T-helper 2 cell (primary cell): ENCODE data around the gene ZNF366.
"Not testable (repeated sequence)": the region's sequence is repeated elsewhere in the genome, so short reads cannot be mapped to it uniquely, and the experiment has no call there.

ENCODE experiments used
- DNase-seq, 5 experiments: peaks; one replicate each; pipeline versions ENCODE4 v3.0.0 to v3.0.0-alpha.2; 2012 to 2022

ZNF366 gene

DNA sequence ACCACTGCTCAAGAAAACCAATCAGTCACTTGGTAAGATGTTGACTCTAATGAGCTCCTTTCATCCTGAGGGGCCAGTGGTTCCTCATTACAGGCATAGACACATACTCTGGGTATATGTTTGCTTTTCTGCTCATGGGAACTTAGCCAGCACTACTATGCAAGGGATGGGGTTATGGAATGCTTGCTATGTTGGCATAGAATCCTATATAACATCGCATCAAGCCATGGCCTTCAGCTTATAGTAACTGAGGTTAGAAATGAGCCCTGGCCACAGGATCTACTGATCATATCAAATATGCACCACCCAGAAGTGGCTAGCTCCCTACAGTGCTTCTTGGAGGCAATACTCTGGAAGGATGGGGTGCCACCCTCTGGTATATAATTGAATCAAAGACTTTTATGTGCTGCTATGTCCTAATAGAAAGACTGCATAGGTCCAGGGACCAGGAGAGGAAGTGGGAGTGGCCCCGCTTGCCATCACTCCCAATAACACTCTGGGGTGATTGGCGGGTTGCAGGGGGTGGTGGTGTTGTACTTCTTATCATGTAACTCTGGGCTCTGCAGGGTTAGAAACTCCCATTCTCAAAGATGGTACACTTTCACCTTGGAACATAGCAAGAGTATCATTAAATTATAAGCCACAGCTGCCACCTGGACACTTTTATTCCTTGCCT lies 70.3 kb downstream of the ZNF366 start:
- no peak for DNase-seq

DNA sequence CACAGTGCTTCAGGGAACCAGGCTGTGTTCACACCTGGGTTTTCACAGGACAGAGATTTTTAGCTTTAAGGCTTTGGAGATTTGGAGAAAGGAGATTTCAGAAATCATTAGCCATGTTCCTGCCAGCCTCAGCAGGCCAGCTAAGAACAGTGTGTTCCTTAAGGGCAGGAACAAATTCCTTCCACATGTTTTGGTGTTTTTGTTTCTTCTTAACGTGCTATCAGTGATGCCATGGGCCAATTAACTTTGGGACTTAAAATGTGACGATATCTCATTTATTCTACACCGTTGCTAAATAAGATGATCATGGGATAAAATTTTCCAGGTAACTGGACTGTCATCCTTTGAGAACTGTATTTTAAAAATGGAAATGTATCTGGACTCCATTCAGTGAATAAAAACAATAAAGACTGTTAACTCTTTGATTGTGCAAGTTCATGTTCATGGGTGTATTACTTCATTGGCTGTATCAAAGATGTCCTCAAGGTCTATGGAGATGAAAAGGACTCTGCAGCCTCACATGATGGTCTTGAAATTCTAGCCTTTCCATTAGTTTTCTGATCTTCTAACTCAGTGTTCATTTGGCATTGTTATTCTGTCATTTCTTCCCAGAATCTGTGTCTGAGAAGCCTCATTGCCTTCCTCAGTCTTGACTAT lies 72.3 kb downstream of the ZNF366 start:
- no peak for DNase-seq

DNA sequence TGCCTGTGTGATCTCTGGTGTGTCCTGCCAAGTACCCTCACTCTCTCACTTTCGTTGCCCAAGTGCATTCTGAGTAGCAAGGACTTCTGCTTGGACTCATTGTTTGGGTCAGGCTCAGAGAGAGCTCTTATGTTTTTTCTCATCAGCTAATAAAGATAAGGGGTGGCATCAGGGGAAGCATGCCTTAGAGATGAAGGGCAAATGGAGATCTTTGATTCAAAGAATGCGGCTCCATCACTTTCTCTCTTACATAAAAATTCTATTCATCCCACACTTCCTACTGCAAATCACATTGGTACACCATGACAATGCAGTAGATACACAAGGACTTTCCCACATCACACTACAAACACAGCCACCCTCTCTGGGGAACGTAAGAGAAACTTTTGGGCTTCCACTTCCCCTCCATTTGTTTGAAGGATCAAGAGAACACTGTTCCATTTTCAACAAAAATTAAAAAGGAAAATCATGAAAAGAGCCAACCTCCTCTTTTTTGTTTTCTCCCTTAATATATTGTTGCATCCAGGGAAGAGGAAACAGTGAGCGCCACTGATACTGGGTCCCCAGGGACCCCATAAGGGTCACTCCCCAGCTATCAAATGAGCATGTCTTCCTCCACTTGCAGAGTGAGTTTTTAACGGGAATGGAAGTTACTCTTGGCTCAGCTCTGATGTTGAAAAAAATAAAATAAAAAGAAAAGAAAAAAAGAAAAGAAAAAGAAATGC lies 73.0 kb downstream of the ZNF366 start:
- no peak for DNase-seq

DNA sequence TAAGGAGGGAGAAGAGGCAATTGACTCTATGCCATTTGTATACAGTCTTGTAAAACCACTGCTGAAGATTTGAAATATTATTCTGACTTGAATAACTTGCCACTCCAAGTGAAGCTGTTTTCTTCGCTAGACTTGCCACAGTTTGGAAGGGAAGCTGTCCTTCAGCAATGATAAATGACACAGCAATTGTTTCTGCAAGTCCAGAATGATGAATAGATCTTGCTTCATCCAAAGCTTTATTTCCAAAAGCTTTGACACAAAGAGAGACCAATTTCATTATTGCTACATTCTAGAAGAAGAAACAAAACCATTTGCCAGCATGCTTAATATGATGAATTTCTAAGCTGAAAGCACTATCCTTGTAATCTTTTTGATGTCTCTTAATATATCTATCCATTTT lies 73.7 kb downstream of the ZNF366 start:
- DNase-seq = no peak

DNA sequence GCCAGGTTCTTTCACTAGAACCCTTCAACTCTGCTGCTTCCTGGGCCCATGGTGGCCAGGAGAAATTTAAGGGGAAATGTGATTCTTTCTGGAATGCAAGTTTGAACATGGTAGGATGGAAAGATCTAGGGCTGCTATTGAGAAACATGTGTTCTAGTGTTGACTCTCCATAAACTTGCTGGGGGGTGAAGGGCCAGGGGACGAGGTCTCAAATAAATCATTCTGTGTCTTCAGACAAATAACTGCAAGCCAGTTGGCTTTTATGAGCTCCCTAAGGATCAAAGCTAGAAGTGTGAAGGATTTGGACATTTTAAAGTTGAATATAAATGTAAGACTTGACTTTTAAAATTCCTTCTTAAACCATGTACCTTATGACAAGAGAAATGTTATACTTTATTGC lies 78.5 kb downstream of the ZNF366 start:
- DNase-seq = no peak

DNA sequence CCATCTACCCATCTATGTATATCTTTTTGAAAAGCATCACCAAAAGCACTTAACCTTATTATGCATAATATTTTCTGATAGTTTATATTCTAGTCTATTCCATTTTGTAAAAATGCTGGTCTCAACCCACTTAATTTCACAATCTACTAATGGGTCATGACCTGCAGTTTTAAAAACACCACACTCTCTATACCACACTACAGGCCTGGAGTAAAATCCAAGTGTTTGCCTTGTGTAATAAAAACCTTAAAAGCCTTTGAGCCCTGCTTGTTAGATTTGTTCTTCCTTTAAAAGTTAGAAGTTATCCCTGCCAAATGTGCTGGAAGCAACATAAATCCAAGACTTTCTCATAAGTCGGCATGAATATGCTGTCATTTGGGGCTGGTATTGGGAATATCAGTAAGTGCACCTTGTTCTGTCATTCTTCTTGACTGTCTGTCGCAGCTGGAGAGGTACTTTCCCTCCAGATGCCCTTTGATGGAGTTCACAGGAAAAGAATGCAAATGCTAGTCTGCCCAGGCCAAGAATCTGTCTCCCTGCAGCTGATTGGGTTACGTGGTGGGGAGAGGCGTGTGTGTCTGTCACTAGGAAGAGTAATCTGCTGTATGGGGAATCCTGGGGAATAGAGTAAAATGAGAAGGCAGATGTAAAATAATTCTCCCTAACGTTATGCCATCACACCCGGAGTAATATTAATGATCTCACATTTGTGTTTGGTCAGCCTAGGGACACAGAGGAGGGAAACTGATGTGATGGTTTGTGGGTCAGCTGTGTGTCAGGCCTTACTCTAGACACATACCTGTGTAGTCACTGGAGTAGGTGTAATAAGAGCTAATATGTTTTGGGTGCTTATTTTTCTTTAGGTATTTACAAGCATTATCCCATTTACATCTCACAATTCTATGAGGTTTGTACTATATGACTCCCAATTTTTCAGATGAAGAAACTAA lies 79.4 kb downstream of the ZNF366 start:
- DNase-seq = no peak

DNA sequence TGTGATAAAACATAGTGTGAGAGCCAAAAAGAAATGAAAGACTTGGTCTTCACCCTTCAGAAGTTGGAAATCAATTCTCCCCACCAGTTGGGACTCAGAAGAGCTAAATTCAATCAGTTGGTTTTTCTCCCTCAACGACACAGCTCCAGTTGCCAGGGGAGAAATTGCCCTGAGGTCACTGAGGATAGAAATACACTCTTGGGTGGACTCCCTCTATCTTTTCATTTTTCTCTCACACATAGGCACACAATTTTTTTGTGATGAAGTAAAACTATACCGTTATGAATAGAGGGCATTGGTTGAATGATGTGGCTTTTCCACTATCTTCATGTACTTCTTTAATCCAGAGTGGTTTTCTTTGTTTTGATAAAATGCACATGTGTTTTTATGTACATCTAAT lies 80.2 kb downstream of the ZNF366 start:
- DNase-seq = no peak

DNA sequence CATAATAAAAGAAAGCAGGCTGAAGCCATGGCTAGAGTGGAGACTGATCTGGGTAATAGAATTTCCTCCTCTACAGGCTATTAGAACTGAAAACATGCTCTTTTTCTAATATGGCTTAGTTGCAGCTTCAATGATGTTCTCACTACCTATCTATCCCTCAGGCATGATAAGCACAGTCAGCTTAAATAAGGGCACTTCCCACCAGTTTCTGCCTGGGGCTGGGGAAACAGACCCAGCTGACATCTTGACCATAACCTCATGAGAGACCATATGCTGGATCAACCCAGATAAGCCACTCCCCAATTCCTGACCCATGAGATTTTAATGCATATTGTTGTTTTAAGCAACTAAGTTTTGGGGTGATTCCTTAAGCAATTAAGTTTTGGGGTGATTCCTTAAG lies 81.2 kb downstream of the ZNF366 start:
- no peak for DNase-seq

DNA sequence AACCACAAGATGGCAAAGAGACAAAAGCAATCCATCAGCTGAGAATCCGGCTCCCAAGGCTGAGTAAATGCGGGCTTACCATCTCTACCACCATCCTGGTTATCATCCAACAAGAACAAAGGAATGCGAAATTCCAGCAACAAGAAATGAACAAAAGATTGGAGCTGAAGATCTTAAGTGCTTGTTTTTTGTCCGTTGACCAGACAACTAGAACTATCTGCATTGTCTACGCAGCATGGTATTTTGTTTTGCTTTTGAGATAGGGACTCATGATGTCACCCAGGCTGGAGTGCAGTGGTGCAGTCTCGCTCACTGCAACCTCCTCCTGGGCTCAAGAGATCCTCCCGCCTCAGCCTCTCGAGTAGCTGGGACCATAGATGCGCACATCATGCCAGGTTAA lies 88.9 kb downstream of the ZNF366 start:
- DNase-seq = no peak

DNA sequence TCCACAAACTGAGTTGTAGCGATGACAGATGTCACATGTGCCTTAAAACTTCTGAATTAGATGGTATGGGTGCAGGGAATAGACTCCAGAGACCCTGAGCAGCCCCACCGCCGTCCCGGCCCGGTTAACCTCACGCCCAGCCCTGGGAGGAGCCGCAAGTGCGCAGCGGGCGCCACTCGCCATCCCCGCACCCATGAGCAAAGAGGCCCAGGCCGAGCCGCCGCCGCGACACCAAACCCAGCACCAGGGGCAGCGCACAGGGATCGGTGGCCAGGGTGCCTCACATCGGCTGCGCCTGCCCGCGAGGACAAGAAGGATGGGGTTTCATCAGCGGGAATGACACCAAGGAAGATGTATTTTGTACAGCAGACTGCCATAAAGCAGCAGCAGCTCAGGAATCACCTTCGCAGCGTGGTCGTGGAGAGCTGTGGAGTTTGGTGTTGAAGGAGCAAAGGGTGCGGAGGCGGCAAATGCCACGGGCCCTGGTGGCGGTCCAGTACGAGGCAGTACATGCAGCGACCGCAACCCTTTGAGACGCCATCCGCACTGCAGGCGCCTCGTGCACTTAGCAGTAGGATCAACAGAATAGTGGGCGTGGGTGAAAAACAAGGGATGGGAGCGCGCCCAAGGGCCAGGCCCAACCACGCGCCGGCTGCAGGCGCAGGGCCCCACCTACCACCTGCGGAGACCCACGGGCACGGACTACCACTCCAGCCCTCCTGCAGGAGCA lies 89.7 kb downstream of the ZNF366 start:
- no peak for DNase-seq

DNA sequence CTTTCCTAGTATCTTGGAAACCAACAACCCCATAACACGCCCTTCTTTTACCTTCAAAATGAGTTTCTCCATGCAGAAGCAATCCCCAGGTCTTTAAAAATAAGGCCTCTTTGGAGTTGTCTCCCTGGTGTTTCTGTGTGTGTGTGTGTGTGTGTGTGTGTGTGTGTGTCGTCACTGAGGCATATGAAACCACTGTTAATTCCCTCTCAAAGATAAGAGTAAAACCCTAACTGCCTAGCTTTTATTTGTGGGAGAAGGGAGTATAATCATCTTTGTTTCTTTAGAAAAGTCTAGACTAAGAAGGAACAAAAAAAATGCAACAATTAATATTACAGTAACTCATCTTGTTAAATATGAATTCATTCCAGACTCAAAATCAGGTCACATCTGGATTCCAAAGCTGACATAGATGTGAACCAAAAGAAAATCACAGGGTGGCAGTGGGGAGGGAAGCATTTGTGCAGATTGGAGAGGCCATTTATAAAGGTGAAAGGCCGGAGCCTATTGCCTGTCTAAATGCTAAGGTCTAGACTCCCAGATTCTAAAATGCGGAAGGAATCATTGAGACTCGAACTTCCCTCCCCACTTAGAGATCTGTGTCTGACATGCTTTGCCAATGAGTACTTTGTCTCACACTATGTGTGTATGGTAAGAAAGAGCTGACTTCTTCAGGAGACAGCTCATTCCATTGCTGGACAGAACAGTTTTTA lies 91.4 kb downstream of the ZNF366 start:
- no peak for DNase-seq

DNA sequence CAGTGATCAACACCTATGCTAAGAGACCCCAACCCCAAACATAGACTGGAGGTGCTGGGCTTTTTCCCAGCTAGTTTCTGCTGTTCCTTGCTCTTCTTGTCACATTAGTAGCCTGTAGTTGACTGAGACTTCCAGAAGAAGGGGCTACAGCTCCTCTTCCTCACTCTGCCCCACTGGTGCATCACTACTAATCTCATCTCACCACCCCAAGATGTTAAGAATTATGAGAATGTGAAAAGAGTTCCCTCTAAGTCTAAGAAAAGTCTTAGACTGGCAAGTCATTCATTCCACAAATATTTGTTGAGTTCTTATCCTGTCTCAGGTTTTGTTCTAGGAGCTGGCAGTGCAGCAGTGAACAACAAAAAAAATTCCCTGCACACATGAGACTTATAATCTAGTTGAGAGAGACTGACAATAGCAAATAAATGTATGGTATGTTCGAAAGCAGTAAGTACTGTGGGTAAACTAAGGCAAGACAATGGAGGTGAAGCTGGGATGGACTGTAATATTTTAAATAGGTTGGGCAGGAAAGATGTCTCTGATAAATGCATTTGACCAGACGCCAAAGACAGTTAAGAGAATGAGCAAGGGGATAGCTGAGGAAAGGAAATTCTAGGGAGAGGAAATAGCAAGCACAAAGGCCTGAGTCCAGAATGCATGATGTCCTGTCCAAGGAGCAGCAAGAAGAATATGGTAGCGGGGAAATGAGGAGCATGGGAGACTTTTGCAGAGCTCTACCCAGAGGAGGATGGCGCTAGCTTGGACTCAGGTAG lies 94.7 kb downstream of the ZNF366 start:
- no peak for DNase-seq

DNA sequence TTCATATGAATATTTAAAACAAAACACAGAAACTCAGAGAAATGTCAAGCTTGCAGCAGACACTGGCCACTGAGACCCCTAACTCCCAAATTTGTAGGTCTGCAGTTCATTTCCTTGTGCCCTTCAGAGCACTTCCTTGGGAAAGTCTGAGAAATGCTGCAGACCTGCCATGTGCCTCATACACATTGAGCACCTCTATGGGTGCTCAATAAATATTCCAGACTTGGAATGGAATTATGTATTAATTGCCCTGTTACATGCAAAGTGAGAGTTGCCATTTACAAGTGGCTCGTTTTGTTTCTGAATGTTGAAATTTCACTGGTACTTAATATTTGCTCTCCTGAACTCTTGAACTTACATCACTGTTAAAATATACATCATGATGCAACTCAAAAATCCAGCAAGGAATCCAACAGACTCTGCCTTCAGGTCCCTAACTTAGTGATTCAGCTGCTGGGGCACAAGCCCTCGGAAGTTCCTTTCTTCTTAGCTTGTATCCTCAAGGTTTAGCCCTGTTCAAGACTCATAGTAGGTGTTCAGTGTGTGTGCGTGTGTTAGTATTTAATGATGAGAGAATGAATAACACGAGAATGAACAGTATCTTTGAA lies 96.4 kb downstream of the ZNF366 start:
- DNase-seq = no peak

DNA sequence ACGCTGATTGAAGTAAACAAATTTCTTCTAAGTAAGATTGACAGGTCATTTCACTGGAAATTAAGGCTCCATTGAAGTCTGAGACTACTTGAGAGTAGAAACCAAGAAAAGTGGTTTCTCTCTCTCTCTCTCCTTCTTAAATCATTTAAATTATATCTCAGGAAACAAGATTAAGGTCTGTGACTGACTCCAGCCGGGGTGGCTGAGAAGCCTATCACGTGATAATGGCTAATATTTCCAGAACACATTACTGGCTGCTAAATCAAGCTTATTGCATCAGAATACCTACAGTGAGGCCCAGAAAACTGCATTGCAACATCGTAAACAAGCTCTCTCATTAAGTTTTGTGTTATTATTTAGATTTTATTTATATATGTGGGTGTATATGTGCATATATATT lies 98.6 kb downstream of the ZNF366 start:
- no peak for DNase-seq

DNA sequence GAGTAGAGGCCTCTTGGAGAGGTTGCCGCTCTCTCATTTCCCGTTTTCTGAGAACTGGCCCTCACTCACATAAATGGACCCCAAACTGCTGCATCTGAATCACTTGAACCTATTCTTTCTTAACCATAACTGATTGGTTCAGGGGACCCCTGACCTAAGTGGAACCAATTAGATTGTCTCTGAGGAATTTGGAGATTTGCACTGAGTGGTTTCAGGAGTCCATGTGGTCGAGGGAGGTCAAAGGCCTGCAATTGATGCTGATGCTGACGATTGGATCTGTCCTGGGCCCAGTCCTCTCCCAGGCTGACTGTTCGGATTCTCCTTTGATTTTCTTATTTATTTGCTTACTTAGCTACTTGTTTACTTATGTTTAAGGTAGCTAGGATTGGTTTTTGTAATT lies 99.1 kb downstream of the ZNF366 start:
- DNase-seq = no peak

DNA sequence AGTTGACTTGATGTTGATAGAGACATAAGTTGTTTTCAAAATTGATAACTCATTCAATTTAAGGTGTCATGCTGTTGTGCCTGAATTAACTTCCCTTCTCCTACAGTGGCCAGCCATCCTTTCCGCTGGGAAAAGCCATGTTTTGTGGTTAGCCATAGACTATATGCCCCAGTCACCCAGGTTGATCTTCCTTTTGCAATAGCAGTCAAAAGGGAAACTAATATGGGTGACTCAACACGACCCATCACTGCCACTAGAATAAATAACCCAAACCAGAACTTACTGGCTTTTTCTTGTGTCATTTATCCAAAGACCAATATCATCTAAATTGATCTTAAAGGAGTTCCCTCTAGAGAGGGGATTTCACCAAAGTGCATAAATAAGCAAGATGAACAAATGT lies 99.7 kb downstream of the ZNF366 start:
- no peak for DNase-seq

DNA sequence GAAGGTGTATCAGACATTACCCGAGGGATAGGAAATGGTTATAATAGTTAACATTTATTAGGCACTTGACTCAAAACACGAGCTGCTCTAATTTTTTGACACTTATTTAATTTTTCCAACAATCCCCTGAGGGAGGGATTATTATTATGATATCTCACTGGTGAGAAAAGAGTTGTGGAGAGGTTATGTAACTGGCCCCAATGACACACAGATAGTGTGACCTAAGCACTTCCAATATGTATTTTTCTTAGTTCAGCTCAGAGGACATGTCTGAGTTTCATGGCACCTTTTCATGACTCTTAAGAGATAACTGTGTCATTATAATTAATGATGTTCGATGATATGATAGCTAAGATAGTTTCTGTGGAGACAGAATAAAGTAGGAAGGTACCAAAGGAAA lies 100.1 kb downstream of the ZNF366 start:
- no peak for DNase-seq

DNA sequence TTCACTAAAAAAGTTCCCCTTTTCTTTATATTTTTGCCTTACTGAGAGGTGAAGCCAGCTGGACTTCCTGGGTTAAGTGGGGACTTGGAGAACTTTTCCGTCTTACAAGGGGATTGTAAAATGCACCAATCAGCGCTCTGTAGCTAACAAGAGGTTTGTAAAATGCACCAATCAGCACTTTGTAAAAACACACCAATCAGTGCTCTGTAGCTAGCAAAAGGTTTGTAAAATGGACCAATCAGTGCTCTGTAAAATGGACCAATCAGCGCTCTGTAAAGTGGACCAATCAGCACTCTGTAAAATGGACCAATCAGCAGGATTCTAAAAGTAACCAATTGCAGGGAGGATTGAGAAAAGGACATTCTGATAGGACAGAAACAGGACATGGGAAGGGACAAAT lies 102.4 kb downstream of the ZNF366 start:
- DNase-seq = not testable (repeated sequence)

DNA sequence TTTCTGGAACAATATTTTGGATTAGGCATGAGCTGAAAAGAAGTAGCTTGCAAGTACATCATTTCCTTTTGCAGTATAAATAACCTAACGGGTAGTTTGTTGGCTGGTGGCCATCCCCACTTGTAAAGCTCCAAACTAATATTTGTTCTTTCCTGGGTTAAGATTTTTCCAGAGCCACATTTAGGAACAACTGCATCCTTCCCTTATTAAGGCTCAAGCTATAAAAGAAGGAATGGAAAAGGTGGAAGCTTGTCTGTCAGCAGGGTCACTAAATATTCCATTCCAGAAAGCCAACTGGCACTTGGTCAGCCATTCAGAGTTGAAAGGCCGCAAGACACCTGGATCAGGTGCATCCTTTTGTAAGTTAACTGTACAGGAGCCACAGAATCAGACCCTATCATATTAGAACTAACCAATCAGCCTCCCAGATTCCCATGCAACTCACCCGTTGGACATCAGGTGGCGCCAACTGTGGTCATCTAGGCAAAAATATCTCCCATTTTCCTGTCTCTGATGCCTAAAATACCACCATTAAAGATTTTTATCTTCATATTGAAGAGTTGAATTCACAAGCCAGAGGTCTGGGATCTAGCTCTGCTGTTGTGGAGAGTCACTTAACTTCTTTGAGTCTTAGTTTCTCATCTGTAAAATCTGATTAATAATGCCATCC lies 104.1 kb downstream of the ZNF366 start:
- no peak for DNase-seq

DNA sequence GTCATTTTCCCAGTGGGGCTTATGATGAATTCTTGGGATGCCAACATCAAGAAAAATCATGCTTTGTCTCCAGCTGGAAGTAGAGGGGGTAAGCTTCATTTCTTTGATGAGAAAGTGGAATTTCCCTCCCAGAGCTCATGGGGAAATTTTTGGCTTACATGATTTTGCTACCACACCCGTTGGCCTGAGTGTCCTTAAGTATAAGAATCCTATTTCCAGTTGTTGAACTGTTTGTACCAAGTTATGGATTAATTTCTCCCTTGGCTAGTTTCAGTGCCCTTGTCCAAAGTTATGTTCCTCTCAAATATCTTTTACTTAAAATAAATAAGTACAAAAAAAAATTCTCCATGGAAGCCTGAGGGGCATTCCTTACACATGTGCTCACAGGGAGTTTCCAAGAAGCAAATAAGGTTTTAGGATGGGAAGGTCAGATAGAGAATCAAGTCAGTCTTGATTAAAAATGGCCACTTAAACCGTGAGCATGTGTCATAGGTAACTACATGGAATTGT lies 104.8 kb downstream of the ZNF366 start:
- no peak for DNase-seq
